Neural cell (in vitro differentiated cells): ENCODE measurements around the gene STK36. TPM values are rescaled to one million over a fixed set of nuclear protein-coding genes. Genes with fewer than 3 reads are reported as not detected.

Source experiments
- H2AFZ ChIP-seq: fragments of 200-600, 300-800 bp; sonication (generic), shearing (Covaris generic); 2 replicates; pipeline ENCODE4 v1.6.0; 2014; ENCODE audit warnings: low read depth, mild to moderate bottlenecking, antibody characterized with exemption, low read length, moderate library complexity
- H3F3A ChIP-seq: fragments of 200-600 bp; shearing (Covaris generic); 2 replicates; pipeline ENCODE4 v1.6.1; 2016; ENCODE audit warnings: mild to moderate bottlenecking, moderate library complexity, mixed read lengths, antibody characterized with exemption, low read length; ENCODE audit not compliant: insufficient read depth, poor library complexity, severe bottlenecking
- H3K27ac ChIP-seq: fragments of 200-600, 300-800 bp; sonication (generic), shearing (Covaris generic); 2 replicates; pipeline ENCODE4 v1.5.1; 2014; ENCODE audit warnings: mild to moderate bottlenecking, low read length, moderate library complexity
- H3K27me3 ChIP-seq: fragments of 300-800, 200-600 bp; sonication (generic), shearing (Covaris generic); 2 replicates; pipeline ENCODE4 v1.6.0; 2014; ENCODE audit warnings: mild to moderate bottlenecking, low read depth, low read length, moderate library complexity; ENCODE audit not compliant: insufficient read depth
- H3K36me3 ChIP-seq: fragments of 300-800, 200-600 bp; sonication (generic), shearing (Covaris generic); 2 replicates; pipeline ENCODE4 v1.5.1; 2014; ENCODE audit warnings: mild to moderate bottlenecking, antibody characterized with exemption, low read length, moderate library complexity; ENCODE audit not compliant: insufficient read depth
- H3K4me2 ChIP-seq: fragments of 300-800, 200-600 bp; sonication (generic), shearing (Covaris generic); 2 replicates; pipeline ENCODE4 v1.6.0; 2014; ENCODE audit warnings: mild to moderate bottlenecking, low read length
- H3K4me3 ChIP-seq: fragments of 300-800, 200-600 bp; sonication (generic), shearing (Covaris generic); 2 replicates; pipeline ENCODE4 v1.5.1; 2014; ENCODE audit warnings: mild to moderate bottlenecking, low read length, moderate library complexity
- H3K79me2 ChIP-seq: fragments of 200-600 bp; shearing (Covaris generic); replicated peaks from 2 replicates; pipeline ENCODE4 v1.6.0; 2014; ENCODE audit warnings: mild to moderate bottlenecking, low read length, moderate library complexity; ENCODE audit not compliant: insufficient read depth
- H3K9ac ChIP-seq: fragments of 300-800, 200-600 bp; sonication (generic), shearing (Covaris generic); 2 replicates; pipeline ENCODE4 v1.6.1; 2016; ENCODE audit warnings: mild to moderate bottlenecking, low read length, mixed read lengths
- H3K9me2 ChIP-seq: fragments of 200-600 bp; shearing (Covaris generic); 2 replicates; pipeline ENCODE4 v1.6.1; 2016; ENCODE audit warnings: mild to moderate bottlenecking, low read length, mixed read lengths; ENCODE audit not compliant: insufficient read depth
- H3K9me3 ChIP-seq: fragments of 200-600, 300-800 bp; sonication (generic), shearing (Covaris generic); 2 replicates; pipeline ENCODE4 v1.6.1; 2016; ENCODE audit warnings: mild to moderate bottlenecking, mixed run types, low read length, moderate library complexity, mixed read lengths
- H4K20me1 ChIP-seq: fragments of 200-600 bp; shearing (Covaris generic); 2 replicates; pipeline ENCODE4 v1.6.1; 2016; ENCODE audit warnings: mild to moderate bottlenecking, mixed run types; ENCODE audit not compliant: insufficient read depth
- EP300 ChIP-seq: fragments of 450-650 bp; conservative IDR thresholded peaks from 2 replicates; pipeline ENCODE4 v1.6.1; 2014; ENCODE audit warnings: antibody characterized with exemption, mild to moderate bottlenecking, moderate library complexity; ENCODE audit not compliant: poor library complexity, severe bottlenecking
- EZH2 ChIP-seq: fragments of 200-600, 300-800 bp; shearing (Covaris generic), sonication (generic); IDR thresholded peaks from 2 replicates; pipeline ENCODE4 v1.6.1; 2014; ENCODE audit warnings: antibody characterized with exemption, low read length, borderline replicate concordance, mild to moderate bottlenecking; ENCODE audit not compliant: insufficient read depth, poor library complexity, severe bottlenecking
- MXI1 ChIP-seq: fragments of 450-650 bp; conservative IDR thresholded peaks from 2 replicates; pipeline ENCODE4 v1.6.1; 2014; ENCODE audit warnings: antibody characterized with exemption, mild to moderate bottlenecking; ENCODE audit not compliant: poor library complexity, severe bottlenecking
- POLR2AphosphoS5 ChIP-seq: IDR thresholded peaks from 2 replicates; pipeline ENCODE4 v1.6.1; 2012
- RAD21 ChIP-seq: fragments of 450-650 bp; conservative IDR thresholded peaks from 2 replicates; pipeline ENCODE4 v1.6.1; 2014; ENCODE audit warnings: antibody characterized with exemption, mild to moderate bottlenecking, moderate library complexity
- SMC3 ChIP-seq: fragments of 450-650 bp; conservative IDR thresholded peaks from 2 replicates; pipeline ENCODE4 v1.6.1; 2014; ENCODE audit warnings: antibody characterized with exemption, mild to moderate bottlenecking, moderate library complexity; ENCODE audit not compliant: poor library complexity
- TAF1 ChIP-seq: IDR thresholded peaks from 2 replicates; pipeline ENCODE4 v1.6.1; 2012; ENCODE audit warnings: low read depth
- polyA plus RNA-seq: library from polyadenylated mRNA; depleted of rRNA; stranded (reverse); fragments of >200 nt; gene quantifications from 2 replicates; pipeline ENCODE4 v1.2.3, GENCODE V29; 2014
- TF ChIP-seq, protein P1 (sequence below): fragments of 450-650 bp; IDR thresholded peaks from 2 replicates; pipeline ENCODE4 v1.5.1; 2014; ENCODE audit warnings: antibody characterized with exemption, mild to moderate bottlenecking, moderate library complexity; ENCODE audit not compliant: poor library complexity, severe bottlenecking
- TF ChIP-seq, protein P2 (sequence below): IDR thresholded peaks from 2 replicates; pipeline ENCODE4 v1.6.1; 2012; ENCODE audit warnings: borderline replicate concordance

STK36 gene
- polyA plus RNA-seq, 1 donor from 2014 or later = 69.7 TPM

DNA sequence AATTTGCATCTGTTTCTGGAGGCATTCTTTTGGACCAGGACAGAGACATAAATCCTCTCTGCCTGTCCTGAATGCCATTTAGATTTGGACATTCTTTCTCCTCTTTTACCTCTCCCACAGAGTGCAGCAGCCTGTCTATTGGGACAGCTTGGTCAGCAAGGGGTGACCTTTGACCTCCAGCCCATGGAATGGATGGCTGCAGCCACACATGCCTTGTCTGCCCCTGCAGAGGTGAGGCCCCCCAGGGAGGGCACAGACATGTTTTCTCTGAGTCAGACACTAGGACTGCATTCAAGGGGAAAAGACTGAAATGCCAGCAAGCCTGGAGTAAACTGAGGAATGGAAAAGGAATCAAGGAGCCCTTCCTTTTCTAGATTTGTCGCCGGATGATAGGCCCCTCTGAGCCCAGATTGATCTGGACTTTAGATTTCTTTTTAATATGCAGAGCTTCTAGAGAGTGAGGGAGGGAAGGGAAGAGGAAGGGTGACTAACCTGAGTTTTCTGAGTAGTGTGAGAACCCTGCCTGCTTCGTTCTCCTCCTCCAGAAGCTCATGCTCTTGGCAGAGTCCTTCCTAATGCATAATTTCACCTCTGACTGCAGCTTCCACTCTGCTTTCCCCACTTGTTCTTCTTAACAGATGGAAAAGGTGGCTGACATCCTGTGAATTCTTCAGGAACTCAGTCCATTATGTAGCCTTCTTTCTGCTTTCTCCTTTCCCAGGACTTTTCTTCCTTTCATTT lies 22.7 kb downstream of the STK36 start:
- Histone ChIP-seq H3K27me3 (no peaks in the 10 kb centered on the region), H3K9ac (no peak overlapping the region), H3K9me3 (no peaks in the 10 kb centered on the region), H4K20me1 (no peaks in the 10 kb centered on the region), H3K27ac (no peak overlapping the region), H3K9me2 (no peaks in the 10 kb centered on the region), H3K79me2 (no peaks in the 10 kb centered on the region), H3K4me3 (no peak overlapping the region), H3F3A (no peaks in the 10 kb centered on the region), H2AFZ (no peak overlapping the region), H3K4me2 (no peak overlapping the region), H3K36me3 (no peaks in the 10 kb centered on the region)
- TF ChIP-seq EP300 (no peak), SMC3 (no peak), POLR2AphosphoS5 (no peak), RAD21 (no peak), EZH2 (no peak), TAF1 (no peak), MXI1 (no peak)
- TF ChIP-seq, protein P1, sequence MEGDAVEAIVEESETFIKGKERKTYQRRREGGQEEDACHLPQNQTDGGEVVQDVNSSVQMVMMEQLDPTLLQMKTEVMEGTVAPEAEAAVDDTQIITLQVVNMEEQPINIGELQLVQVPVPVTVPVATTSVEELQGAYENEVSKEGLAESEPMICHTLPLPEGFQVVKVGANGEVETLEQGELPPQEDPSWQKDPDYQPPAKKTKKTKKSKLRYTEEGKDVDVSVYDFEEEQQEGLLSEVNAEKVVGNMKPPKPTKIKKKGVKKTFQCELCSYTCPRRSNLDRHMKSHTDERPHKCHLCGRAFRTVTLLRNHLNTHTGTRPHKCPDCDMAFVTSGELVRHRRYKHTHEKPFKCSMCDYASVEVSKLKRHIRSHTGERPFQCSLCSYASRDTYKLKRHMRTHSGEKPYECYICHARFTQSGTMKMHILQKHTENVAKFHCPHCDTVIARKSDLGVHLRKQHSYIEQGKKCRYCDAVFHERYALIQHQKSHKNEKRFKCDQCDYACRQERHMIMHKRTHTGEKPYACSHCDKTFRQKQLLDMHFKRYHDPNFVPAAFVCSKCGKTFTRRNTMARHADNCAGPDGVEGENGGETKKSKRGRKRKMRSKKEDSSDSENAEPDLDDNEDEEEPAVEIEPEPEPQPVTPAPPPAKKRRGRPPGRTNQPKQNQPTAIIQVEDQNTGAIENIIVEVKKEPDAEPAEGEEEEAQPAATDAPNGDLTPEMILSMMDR = no peak
- TF ChIP-seq, protein P2, sequence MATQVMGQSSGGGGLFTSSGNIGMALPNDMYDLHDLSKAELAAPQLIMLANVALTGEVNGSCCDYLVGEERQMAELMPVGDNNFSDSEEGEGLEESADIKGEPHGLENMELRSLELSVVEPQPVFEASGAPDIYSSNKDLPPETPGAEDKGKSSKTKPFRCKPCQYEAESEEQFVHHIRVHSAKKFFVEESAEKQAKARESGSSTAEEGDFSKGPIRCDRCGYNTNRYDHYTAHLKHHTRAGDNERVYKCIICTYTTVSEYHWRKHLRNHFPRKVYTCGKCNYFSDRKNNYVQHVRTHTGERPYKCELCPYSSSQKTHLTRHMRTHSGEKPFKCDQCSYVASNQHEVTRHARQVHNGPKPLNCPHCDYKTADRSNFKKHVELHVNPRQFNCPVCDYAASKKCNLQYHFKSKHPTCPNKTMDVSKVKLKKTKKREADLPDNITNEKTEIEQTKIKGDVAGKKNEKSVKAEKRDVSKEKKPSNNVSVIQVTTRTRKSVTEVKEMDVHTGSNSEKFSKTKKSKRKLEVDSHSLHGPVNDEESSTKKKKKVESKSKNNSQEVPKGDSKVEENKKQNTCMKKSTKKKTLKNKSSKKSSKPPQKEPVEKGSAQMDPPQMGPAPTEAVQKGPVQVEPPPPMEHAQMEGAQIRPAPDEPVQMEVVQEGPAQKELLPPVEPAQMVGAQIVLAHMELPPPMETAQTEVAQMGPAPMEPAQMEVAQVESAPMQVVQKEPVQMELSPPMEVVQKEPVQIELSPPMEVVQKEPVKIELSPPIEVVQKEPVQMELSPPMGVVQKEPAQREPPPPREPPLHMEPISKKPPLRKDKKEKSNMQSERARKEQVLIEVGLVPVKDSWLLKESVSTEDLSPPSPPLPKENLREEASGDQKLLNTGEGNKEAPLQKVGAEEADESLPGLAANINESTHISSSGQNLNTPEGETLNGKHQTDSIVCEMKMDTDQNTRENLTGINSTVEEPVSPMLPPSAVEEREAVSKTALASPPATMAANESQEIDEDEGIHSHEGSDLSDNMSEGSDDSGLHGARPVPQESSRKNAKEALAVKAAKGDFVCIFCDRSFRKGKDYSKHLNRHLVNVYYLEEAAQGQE = no peak

DNA sequence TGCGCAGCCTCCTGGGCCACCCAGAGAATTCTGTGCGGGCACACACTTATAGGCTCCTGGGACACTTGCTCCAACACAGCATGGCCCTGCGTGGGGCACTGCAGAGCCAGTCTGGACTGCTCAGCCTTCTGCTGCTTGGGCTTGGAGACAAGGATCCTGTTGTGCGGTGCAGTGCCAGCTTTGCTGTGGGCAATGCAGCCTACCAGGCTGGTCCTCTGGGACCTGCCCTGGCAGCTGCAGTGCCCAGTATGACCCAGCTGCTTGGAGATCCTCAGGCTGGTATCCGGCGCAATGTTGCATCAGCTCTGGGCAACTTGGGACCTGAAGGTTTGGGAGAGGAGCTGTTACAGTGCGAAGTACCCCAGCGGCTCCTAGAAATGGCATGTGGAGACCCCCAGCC lies 27.0 kb downstream of the STK36 start:
- H3K9ac ChIP-seq = no peak overlapping the region
- H3K9me3 ChIP-seq = no peaks in the 10 kb centered on the region
- H3K27me3 ChIP-seq = no peaks in the 10 kb centered on the region
- H2AFZ ChIP-seq = no peak overlapping the region
- H3K9me2 ChIP-seq = no peaks in the 10 kb centered on the region
- H3K79me2 ChIP-seq = no peaks in the 10 kb centered on the region
- H3K36me3 ChIP-seq = no peaks in the 10 kb centered on the region
- no peak overlapping the region for H3K27ac ChIP-seq
- no peak overlapping the region for H3K4me2 ChIP-seq
- H3F3A ChIP-seq = no peaks in the 10 kb centered on the region
- no peaks in the 10 kb centered on the region for H4K20me1 ChIP-seq
- TF ChIP-seq EP300 = no peak
- TF ChIP-seq MXI1 = no peak
- TF ChIP-seq, protein P2 = no peak
- TF ChIP-seq, protein P1 = no peak
- TF ChIP-seq EZH2 = no peak
- TF ChIP-seq TAF1 = no peak
- no peak for TF ChIP-seq POLR2AphosphoS5
- H3K4me3 ChIP-seq = no peak overlapping the region
